OCI-LY3 (cell line): ENCODE results near the gene TENM4.

Experiments
- EZH2phosphoT487 ChIP-seq: fragments of 200-600 bp; shearing (Covaris generic); IDR thresholded peaks from 2 replicates; pipeline ENCODE4 v1.6.1; 2018; ENCODE audit warnings: antibody characterized with exemption, mixed run types, low read depth
- TF ChIP-seq, protein P1 (sequence below): fragments of 200-600, 300-600 bp; sonication (generic); IDR thresholded peaks from 2 replicates; pipeline ENCODE4 v1.5.1; 2014; ENCODE audit warnings: antibody characterized with exemption, low read length, low read depth

DNA sequence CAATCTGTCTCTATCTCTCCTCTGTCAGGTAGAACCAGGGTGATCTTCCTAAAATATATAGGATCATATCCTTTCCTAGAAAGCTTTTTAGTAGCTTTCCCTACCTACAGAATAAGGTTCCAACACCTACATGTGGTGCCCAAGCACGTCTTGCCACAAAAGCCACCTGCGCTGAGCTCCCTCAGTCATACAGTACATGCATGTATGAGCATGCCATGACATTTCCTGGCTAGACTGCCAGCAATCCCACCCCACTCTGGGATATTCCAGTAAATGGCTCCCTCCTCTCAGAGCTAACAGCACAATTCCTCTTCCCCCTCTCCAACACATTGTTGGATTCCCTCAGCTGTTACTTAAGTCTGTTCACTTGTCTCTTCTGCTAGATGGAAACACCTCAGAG is 398.0 kb downstream of the TENM4 start:
- TF ChIP-seq, protein P1, sequence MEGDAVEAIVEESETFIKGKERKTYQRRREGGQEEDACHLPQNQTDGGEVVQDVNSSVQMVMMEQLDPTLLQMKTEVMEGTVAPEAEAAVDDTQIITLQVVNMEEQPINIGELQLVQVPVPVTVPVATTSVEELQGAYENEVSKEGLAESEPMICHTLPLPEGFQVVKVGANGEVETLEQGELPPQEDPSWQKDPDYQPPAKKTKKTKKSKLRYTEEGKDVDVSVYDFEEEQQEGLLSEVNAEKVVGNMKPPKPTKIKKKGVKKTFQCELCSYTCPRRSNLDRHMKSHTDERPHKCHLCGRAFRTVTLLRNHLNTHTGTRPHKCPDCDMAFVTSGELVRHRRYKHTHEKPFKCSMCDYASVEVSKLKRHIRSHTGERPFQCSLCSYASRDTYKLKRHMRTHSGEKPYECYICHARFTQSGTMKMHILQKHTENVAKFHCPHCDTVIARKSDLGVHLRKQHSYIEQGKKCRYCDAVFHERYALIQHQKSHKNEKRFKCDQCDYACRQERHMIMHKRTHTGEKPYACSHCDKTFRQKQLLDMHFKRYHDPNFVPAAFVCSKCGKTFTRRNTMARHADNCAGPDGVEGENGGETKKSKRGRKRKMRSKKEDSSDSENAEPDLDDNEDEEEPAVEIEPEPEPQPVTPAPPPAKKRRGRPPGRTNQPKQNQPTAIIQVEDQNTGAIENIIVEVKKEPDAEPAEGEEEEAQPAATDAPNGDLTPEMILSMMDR: no peak
- TF ChIP-seq EZH2phosphoT487: no peak
